ENCODE measurements around the gene CDH4.
A peak's percentile ranks its signal among the peaks of the same experiment; 100 is the strongest.

CDH4 gene

GRCh38 chr20:61778495-61778863, 526.4 kb downstream of the CDH4 start:
- Histone ChIP-seq H3K9ac (ENCODE audit: low read length) (no peak overlapping the region), H3K14ac (ENCODE audit: low read length) (no peak overlapping the region), H3K79me2 (ENCODE audit: control insufficient read depth, insufficient read depth, low read length, poor library complexity) (no peaks in the 10 kb centered on the region), H3K4me1 (ENCODE audit: control insufficient read depth in 1 of 2, insufficient read depth in 2 of 2, low read length in 2 of 2) (no peaks in the 10 kb centered on the region), H3K18ac (ENCODE audit: low read length) (no peak overlapping the region), H4K12ac (ENCODE audit: low read depth, low read length) (no peak overlapping the region), H3K4me2 (ENCODE audit: low read length) (no peak overlapping the region), H3K36me3 (ENCODE audit: control insufficient read depth in 1 of 2, insufficient read depth in 2 of 2, low read length in 2 of 2) (no peaks in the 10 kb centered on the region), H3K9me3 (ENCODE audit: insufficient read depth, low read depth, low read length) (peaks cover 3% of the 10 kb centered on the region), H2BK120ac (ENCODE audit: insufficient read depth, low read length, poor library complexity) (no peak overlapping the region), H2AFZ (ENCODE audit: insufficient read depth, low read length, poor library complexity) (no peak overlapping the region), H3K4ac (ENCODE audit: low read depth, low read length) (no peak overlapping the region), H3K23ac (ENCODE audit: low read length) (no peak overlapping the region), H2AK5ac (ENCODE audit: low read length) (no peak overlapping the region), H4K8ac (ENCODE audit: low read depth, low read length) (no peak overlapping the region), H2BK12ac (ENCODE audit: low read length) (no peak overlapping the region), H3K27ac (ENCODE audit: low read depth, low read length) (no peak overlapping the region), H4K91ac (ENCODE audit: low read depth, low read length) (no peak overlapping the region), H3K27me3 (ENCODE audit: insufficient read depth, low read length) (no peaks in the 10 kb centered on the region), H3K4me3 (ENCODE audit: low read depth, low read length) (no peak overlapping the region), H3K79me1 (ENCODE audit: low read length) (no peaks in the 10 kb centered on the region), H2BK5ac (ENCODE audit: low read depth, low read length, poor library complexity) (no peak overlapping the region)
- DNase-seq = no peak
- WGBS (ENCODE audit: extremely low coverage, insufficient coverage, insufficient read length) = no CpG with 5 or more reads among the region's 8 CpGs

GRCh38 chr20:61779176-61779965, 527.3 kb downstream of the CDH4 start:
- no peak overlapping the region for H3K23ac ChIP-seq (ENCODE audit: low read length)
- H2AFZ ChIP-seq (ENCODE audit: insufficient read depth, low read length, poor library complexity) = no peak overlapping the region
- no peak overlapping the region for H3K4me2 ChIP-seq (ENCODE audit: low read length)
- H4K8ac ChIP-seq (ENCODE audit: low read depth, low read length) = no peak overlapping the region
- no peak overlapping the region for H2BK5ac ChIP-seq (ENCODE audit: low read depth, low read length, poor library complexity)
- H3K79me2 ChIP-seq (ENCODE audit: control insufficient read depth, insufficient read depth, low read length, poor library complexity) = no peaks in the 10 kb centered on the region
- no peak overlapping the region for H2BK120ac ChIP-seq (ENCODE audit: insufficient read depth, low read length, poor library complexity)
- no peaks in the 10 kb centered on the region for H3K79me1 ChIP-seq (ENCODE audit: low read length)
- no peak overlapping the region for H3K18ac ChIP-seq (ENCODE audit: low read length)
- WGBS (ENCODE audit: extremely low coverage, insufficient coverage, insufficient read length) = no CpG with 5 or more reads among the region's 27 CpGs
- H4K12ac ChIP-seq (ENCODE audit: low read depth, low read length) = no peak overlapping the region
- H3K4ac ChIP-seq (ENCODE audit: low read depth, low read length) = no peak overlapping the region
- peaks cover 3% of the 10 kb centered on the region for H3K9me3 ChIP-seq (ENCODE audit: insufficient read depth, low read depth, low read length)
- DNase-seq = no peak
- H3K27me3 ChIP-seq (ENCODE audit: insufficient read depth, low read length) = no peaks in the 10 kb centered on the region
- H3K9ac ChIP-seq (ENCODE audit: low read length) = no peak overlapping the region
- H3K4me1 ChIP-seq (ENCODE audit: control insufficient read depth in 1 of 2, insufficient read depth in 2 of 2, low read length in 2 of 2) = no peaks in the 10 kb centered on the region
- H2AK5ac ChIP-seq (ENCODE audit: low read length) = no peak overlapping the region
- no peak overlapping the region for H3K14ac ChIP-seq (ENCODE audit: low read length)
- H3K4me3 ChIP-seq (ENCODE audit: low read depth, low read length) = no peak overlapping the region
- no peaks in the 10 kb centered on the region for H3K36me3 ChIP-seq (ENCODE audit: control insufficient read depth in 1 of 2, insufficient read depth in 2 of 2, low read length in 2 of 2)
- H4K91ac ChIP-seq (ENCODE audit: low read depth, low read length) = no peak overlapping the region
- no peak overlapping the region for H3K27ac ChIP-seq (ENCODE audit: low read depth, low read length)
- no peak overlapping the region for H2BK12ac ChIP-seq (ENCODE audit: low read length)

DNA sequence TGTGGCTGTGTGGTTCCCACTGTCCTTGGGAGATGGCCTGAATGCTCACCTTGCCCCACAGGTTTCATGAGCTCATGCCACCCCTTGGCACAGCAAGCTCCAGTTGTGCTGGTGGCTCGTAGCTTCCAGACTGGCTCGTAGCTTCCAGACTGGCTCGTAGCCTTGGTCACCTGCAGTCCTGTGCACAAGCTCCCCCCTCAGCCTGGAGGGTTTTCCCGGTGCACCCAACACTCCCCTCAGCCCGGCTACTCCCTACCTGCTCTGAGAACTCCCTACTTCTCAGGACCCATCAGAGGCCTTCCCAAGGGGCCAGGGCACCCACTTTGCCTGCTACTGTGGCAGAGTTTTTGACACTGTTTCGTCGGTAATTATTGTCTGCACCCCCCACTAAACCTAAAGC, 528.0 kb downstream of the CDH4 start:
- Histone ChIP-seq H3K36me3 (ENCODE audit: control insufficient read depth in 1 of 2, insufficient read depth in 2 of 2, low read length in 2 of 2) (no peaks in the 10 kb centered on the region), H3K9ac (ENCODE audit: low read length) (no peak overlapping the region), H2BK12ac (ENCODE audit: low read length) (no peak overlapping the region), H3K23ac (ENCODE audit: low read length) (no peak overlapping the region), H2BK120ac (ENCODE audit: insufficient read depth, low read length, poor library complexity) (no peak overlapping the region), H2AFZ (ENCODE audit: insufficient read depth, low read length, poor library complexity) (no peak overlapping the region), H3K9me3 (ENCODE audit: insufficient read depth, low read depth, low read length) (peaks cover 3% of the 10 kb centered on the region), H2AK5ac (ENCODE audit: low read length) (no peak overlapping the region), H2BK5ac (ENCODE audit: low read depth, low read length, poor library complexity) (no peak overlapping the region), H4K12ac (ENCODE audit: low read depth, low read length) (no peak overlapping the region), H3K79me1 (ENCODE audit: low read length) (no peaks in the 10 kb centered on the region), H3K14ac (ENCODE audit: low read length) (no peak overlapping the region), H3K4me2 (ENCODE audit: low read length) (no peak overlapping the region), H3K27me3 (ENCODE audit: insufficient read depth, low read length) (no peaks in the 10 kb centered on the region), H3K4ac (ENCODE audit: low read depth, low read length) (no peak overlapping the region), H3K4me3 (ENCODE audit: low read depth, low read length) (no peak overlapping the region), H3K27ac (ENCODE audit: low read depth, low read length) (no peak overlapping the region), H3K79me2 (ENCODE audit: control insufficient read depth, insufficient read depth, low read length, poor library complexity) (no peaks in the 10 kb centered on the region), H4K8ac (ENCODE audit: low read depth, low read length) (no peak overlapping the region), H3K18ac (ENCODE audit: low read length) (no peak overlapping the region), H4K91ac (ENCODE audit: low read depth, low read length) (no peak overlapping the region), H3K4me1 (ENCODE audit: control insufficient read depth in 1 of 2, insufficient read depth in 2 of 2, low read length in 2 of 2) (no peaks in the 10 kb centered on the region)
- no peak for DNase-seq
- WGBS (ENCODE audit: extremely low coverage, insufficient coverage, insufficient read length) = no CpG with 5 or more reads among the region's 7 CpGs

DNA sequence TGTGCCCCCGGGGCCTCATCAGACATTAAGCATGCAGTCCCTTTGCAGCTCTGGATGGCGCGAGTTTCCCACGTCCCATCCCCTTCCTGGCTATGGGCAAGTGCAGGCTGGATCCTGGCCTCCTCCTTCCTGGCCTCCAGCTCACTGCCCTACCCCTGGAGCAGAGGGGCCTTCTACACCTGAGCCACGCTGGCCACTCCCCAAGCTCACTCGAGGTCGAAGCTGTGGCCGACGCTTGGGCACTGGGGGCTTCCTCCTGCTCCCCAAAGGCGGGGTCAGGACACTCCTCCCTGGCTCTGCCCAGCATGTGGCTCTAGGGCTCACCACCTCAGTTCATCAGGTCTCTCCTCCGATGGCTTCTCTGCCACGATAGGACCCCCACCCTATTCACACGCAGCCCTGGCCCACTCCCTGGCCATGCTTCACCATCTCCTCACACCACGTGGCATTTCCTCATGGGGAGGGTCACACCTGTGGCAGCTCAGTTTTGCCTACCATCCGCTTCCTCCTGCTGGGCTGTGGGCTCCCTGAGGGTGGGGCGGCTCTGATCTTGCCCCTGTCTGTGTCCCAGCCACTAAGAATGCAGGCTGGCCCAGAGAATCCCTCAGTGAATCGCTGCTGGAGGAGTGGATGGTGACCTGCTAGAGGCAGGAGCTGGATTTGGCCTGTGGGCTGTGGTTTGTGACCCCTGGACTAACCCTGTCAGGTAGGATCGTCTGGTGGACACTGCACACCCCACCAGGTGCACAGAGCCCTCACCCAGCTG, 532.9 kb downstream of the CDH4 start:
- no peak overlapping the region for H2BK12ac ChIP-seq (ENCODE audit: low read length)
- H3K14ac ChIP-seq (ENCODE audit: low read length) = no peak overlapping the region
- no CpG with 5 or more reads among the region's 18 CpGs for WGBS (ENCODE audit: extremely low coverage, insufficient coverage, insufficient read length)
- H4K91ac ChIP-seq (ENCODE audit: low read depth, low read length) = no peak overlapping the region
- H3K4ac ChIP-seq (ENCODE audit: low read depth, low read length) = no peak overlapping the region
- no peak for DNase-seq
- no peaks in the 10 kb centered on the region for H3K79me2 ChIP-seq (ENCODE audit: control insufficient read depth, insufficient read depth, low read length, poor library complexity)
- no peak overlapping the region for H3K23ac ChIP-seq (ENCODE audit: low read length)
- H3K79me1 ChIP-seq (ENCODE audit: low read length) = no peaks in the 10 kb centered on the region
- no peaks in the 10 kb centered on the region for H3K4me1 ChIP-seq (ENCODE audit: control insufficient read depth in 1 of 2, insufficient read depth in 2 of 2, low read length in 2 of 2)
- H4K8ac ChIP-seq (ENCODE audit: low read depth, low read length) = no peak overlapping the region
- H3K36me3 ChIP-seq (ENCODE audit: control insufficient read depth in 1 of 2, insufficient read depth in 2 of 2, low read length in 2 of 2) = no peaks in the 10 kb centered on the region
- no peak overlapping the region for H2BK5ac ChIP-seq (ENCODE audit: low read depth, low read length, poor library complexity)
- no peak overlapping the region for H3K9ac ChIP-seq (ENCODE audit: low read length)
- peaks cover 2% of the 10 kb centered on the region for H3K9me3 ChIP-seq (ENCODE audit: insufficient read depth, low read depth, low read length)
- H4K12ac ChIP-seq (ENCODE audit: low read depth, low read length) = no peak overlapping the region
- H3K18ac ChIP-seq (ENCODE audit: low read length) = no peak overlapping the region
- no peak overlapping the region for H2BK120ac ChIP-seq (ENCODE audit: insufficient read depth, low read length, poor library complexity)
- H3K27me3 ChIP-seq (ENCODE audit: insufficient read depth, low read length) = no peaks in the 10 kb centered on the region
- no peak overlapping the region for H3K4me2 ChIP-seq (ENCODE audit: low read length)
- no peak overlapping the region for H2AK5ac ChIP-seq (ENCODE audit: low read length)
- H3K4me3 ChIP-seq (ENCODE audit: low read depth, low read length) = peak overlapping the region; percentile 37
- no peak overlapping the region for H2AFZ ChIP-seq (ENCODE audit: insufficient read depth, low read length, poor library complexity)
- no peak overlapping the region for H3K27ac ChIP-seq (ENCODE audit: low read depth, low read length)
